ENCODE results near the gene DHRS9.

Gene DHRS9

GRCh38 chr2:169106563-169107545 lies 37.5 kb downstream of the DHRS9 start:
- Histone ChIP-seq H2BK5ac (ENCODE audit: low read depth, low read length, poor library complexity, severe bottlenecking) (no peak overlapping the region), H3K4me2 (ENCODE audit: low read length, poor library complexity, severe bottlenecking) (no peak overlapping the region), H3K4me3 (ENCODE audit: insufficient read depth in 1 of 2, low read depth in 1 of 2, low read length in 2 of 2) (no peak overlapping the region), H3K4me1 (ENCODE audit: control insufficient read depth, insufficient read depth, low read depth, low read length) (no peaks in the 10 kb centered on the region), H2AFZ (ENCODE audit: low read depth, low read length) (no peak overlapping the region), H4K8ac (ENCODE audit: low read length) (no peak overlapping the region), H2BK120ac (ENCODE audit: low read depth, low read length) (no peak overlapping the region), H2BK15ac (ENCODE audit: low read depth, poor library complexity, severe bottlenecking) (no peak overlapping the region), H4K91ac (ENCODE audit: low read length) (no peak overlapping the region), H3K4ac (ENCODE audit: low read depth in 1 of 2, low read length in 2 of 2) (no peak overlapping the region), H3K9ac (ENCODE audit: low read length) (no peak overlapping the region), H3K14ac (ENCODE audit: low read length in 2 of 2) (no peak overlapping the region), H3K18ac (ENCODE audit: low read depth in 1 of 2, low read length in 2 of 2) (no peak overlapping the region), H3K27ac (ENCODE audit: low read length, poor library complexity, severe bottlenecking) (no peak overlapping the region), H3K9me3 (ENCODE audit: control insufficient read depth, low read length) (no peaks in the 10 kb centered on the region), H3K27me3 (ENCODE audit: control insufficient read depth in 1 of 2, insufficient read depth in 1 of 2, low read length in 2 of 2) (peaks cover 29 to 60% of the 10 kb centered on the region in 2 experiments), H3K36me3 (ENCODE audit: control insufficient read depth in 1 of 2, insufficient read depth in 2 of 2, low read depth in 1 of 2, low read length in 2 of 2) (no peaks in the 10 kb centered on the region), H2BK12ac (ENCODE audit: low read length in 2 of 2) (no peak overlapping the region), H3K79me1 (replicated peaks; ENCODE audit: low read length, poor library complexity, severe bottlenecking) (no peaks in the 10 kb centered on the region), H3K23ac (ENCODE audit: low read length in 2 of 2) (no peak overlapping the region), H2AK5ac (ENCODE audit: low read length, severe bottlenecking) (no peak overlapping the region)
- 83% methylated on average over 3 of the region's 6 CpGs for WGBS
- no peak for DNase-seq

GRCh38 chr2:169107645-169108044 lies 38.3 kb downstream of the DHRS9 start:
- 95% methylated on average over 2 of the region's 2 CpGs for WGBS
- Histone ChIP-seq H3K4ac (ENCODE audit: low read depth in 1 of 2, low read length in 2 of 2) (no peak overlapping the region), H3K14ac (ENCODE audit: low read length in 2 of 2) (no peak overlapping the region), H3K9me3 (ENCODE audit: control insufficient read depth, low read length) (no peaks in the 10 kb centered on the region), H3K79me1 (replicated peaks; ENCODE audit: low read length, poor library complexity, severe bottlenecking) (no peaks in the 10 kb centered on the region), H3K9ac (ENCODE audit: low read length) (no peak overlapping the region), H2BK120ac (ENCODE audit: low read depth, low read length) (no peak overlapping the region), H4K8ac (ENCODE audit: low read length) (no peak overlapping the region), H3K36me3 (ENCODE audit: control insufficient read depth in 1 of 2, insufficient read depth in 2 of 2, low read depth in 1 of 2, low read length in 2 of 2) (no peaks in the 10 kb centered on the region), H2AFZ (ENCODE audit: low read depth, low read length) (no peak overlapping the region), H3K27ac (ENCODE audit: low read length, poor library complexity, severe bottlenecking) (no peak overlapping the region), H2AK5ac (ENCODE audit: low read length, severe bottlenecking) (no peak overlapping the region), H3K4me3 (ENCODE audit: insufficient read depth in 1 of 2, low read depth in 1 of 2, low read length in 2 of 2) (no peak overlapping the region), H2BK15ac (ENCODE audit: low read depth, poor library complexity, severe bottlenecking) (no peak overlapping the region), H3K23ac (ENCODE audit: low read length in 2 of 2) (no peak overlapping the region), H2BK5ac (ENCODE audit: low read depth, low read length, poor library complexity, severe bottlenecking) (no peak overlapping the region), H2BK12ac (ENCODE audit: low read length in 2 of 2) (no peak overlapping the region), H3K27me3 (ENCODE audit: control insufficient read depth in 1 of 2, insufficient read depth in 1 of 2, low read length in 2 of 2) (peaks cover 28 to 61% of the 10 kb centered on the region in 2 experiments), H3K4me2 (ENCODE audit: low read length, poor library complexity, severe bottlenecking) (no peak overlapping the region), H4K91ac (ENCODE audit: low read length) (no peak overlapping the region), H3K18ac (ENCODE audit: low read depth in 1 of 2, low read length in 2 of 2) (no peak overlapping the region), H3K4me1 (ENCODE audit: control insufficient read depth, insufficient read depth, low read depth, low read length) (no peaks in the 10 kb centered on the region)
- DNase-seq: no peak

- H3K27me3 ChIP-seq (ENCODE audit: control insufficient read depth in 1 of 2, insufficient read depth in 1 of 2, low read length in 2 of 2): peaks cover 23 to 57% of the 10 kb centered on the region in 2 experiments
- no peak overlapping the region for H3K18ac ChIP-seq (ENCODE audit: low read depth in 1 of 2, low read length in 2 of 2)
- no peak overlapping the region for H3K9ac ChIP-seq (ENCODE audit: low read length)
- no peak overlapping the region for H3K27ac ChIP-seq (ENCODE audit: low read length, poor library complexity, severe bottlenecking)
- no peak overlapping the region for H3K4ac ChIP-seq (ENCODE audit: low read depth in 1 of 2, low read length in 2 of 2)
- H3K23ac ChIP-seq (ENCODE audit: low read length in 2 of 2): no peak overlapping the region
- no peak overlapping the region for H3K4me2 ChIP-seq (ENCODE audit: low read length, poor library complexity, severe bottlenecking)
- no peak overlapping the region for H3K14ac ChIP-seq (ENCODE audit: low read length in 2 of 2)
- H3K4me1 ChIP-seq (ENCODE audit: control insufficient read depth, insufficient read depth, low read depth, low read length): no peaks in the 10 kb centered on the region
- H2AK5ac ChIP-seq (ENCODE audit: low read length, severe bottlenecking): no peak overlapping the region
- no peak overlapping the region for H4K8ac ChIP-seq (ENCODE audit: low read length)
- no peak overlapping the region for H2AFZ ChIP-seq (ENCODE audit: low read depth, low read length)
- H2BK120ac ChIP-seq (ENCODE audit: low read depth, low read length): no peak overlapping the region
- H4K91ac ChIP-seq (ENCODE audit: low read length): no peak overlapping the region
- no peak for DNase-seq
- H2BK12ac ChIP-seq (ENCODE audit: low read length in 2 of 2): no peak overlapping the region
- 67% methylated on average over 1 of the region's 3 CpGs for WGBS
- H3K36me3 ChIP-seq (ENCODE audit: control insufficient read depth in 1 of 2, insufficient read depth in 2 of 2, low read depth in 1 of 2, low read length in 2 of 2): no peaks in the 10 kb centered on the region
- H3K9me3 ChIP-seq (ENCODE audit: control insufficient read depth, low read length): no peaks in the 10 kb centered on the region
- H2BK15ac ChIP-seq (ENCODE audit: low read depth, poor library complexity, severe bottlenecking): no peak overlapping the region
- H3K79me1 ChIP-seq (replicated peaks; ENCODE audit: low read length, poor library complexity, severe bottlenecking): no peaks in the 10 kb centered on the region
- H3K4me3 ChIP-seq (ENCODE audit: insufficient read depth in 1 of 2, low read depth in 1 of 2, low read length in 2 of 2): no peak overlapping the region
- no peak overlapping the region for H2BK5ac ChIP-seq (ENCODE audit: low read depth, low read length, poor library complexity, severe bottlenecking)
Measured at GRCh38 chr2:169108099-169108884, 38.9 kb downstream of the DHRS9 start.

Data from mesenchymal stem cell (in vitro differentiated cells and primary cell).